ENCODE measurements around the gene ADARB1.

DNA sequence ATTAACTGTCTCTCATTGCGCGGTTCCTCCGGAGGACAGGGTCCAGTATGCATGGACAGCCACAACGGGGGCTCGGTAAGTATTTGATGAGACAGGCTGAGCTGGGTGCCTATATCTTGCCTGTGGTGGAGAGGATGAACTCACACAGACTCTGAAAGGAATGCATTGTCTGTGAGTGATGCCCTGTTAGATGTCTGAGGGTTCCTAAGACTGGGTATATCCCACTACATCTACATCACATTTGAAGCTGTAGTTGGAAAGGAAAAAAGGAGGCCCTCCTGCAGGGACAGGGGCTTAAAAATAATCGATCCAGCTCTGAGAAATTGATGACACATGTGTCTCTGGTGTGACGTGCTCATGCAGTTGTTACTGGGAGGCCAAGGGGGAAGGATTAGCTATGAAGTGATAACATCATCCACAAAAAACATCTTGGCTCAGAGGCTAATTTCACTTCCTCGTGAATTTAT, 1.9 kb downstream of the ADARB1 start:
- TF ChIP-seq, protein P1, sequence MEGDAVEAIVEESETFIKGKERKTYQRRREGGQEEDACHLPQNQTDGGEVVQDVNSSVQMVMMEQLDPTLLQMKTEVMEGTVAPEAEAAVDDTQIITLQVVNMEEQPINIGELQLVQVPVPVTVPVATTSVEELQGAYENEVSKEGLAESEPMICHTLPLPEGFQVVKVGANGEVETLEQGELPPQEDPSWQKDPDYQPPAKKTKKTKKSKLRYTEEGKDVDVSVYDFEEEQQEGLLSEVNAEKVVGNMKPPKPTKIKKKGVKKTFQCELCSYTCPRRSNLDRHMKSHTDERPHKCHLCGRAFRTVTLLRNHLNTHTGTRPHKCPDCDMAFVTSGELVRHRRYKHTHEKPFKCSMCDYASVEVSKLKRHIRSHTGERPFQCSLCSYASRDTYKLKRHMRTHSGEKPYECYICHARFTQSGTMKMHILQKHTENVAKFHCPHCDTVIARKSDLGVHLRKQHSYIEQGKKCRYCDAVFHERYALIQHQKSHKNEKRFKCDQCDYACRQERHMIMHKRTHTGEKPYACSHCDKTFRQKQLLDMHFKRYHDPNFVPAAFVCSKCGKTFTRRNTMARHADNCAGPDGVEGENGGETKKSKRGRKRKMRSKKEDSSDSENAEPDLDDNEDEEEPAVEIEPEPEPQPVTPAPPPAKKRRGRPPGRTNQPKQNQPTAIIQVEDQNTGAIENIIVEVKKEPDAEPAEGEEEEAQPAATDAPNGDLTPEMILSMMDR (conservative IDR thresholded peaks at IDR 0.05), result no peak
- no peak for TF ChIP-seq ZFX (IDR thresholded peaks at IDR 0.05)

All from C4-2B (cell line).